Heart right ventricle (tissue), 16 donors: ENCODE results near the gene INTS11. TPM values are rescaled to one million over a fixed set of nuclear protein-coding genes. Genes with fewer than 3 reads are reported as not detected.

Experiments
- ATAC-seq, 8 donors: fragments of 200-7000 bp; cut with Tn5 transposase; one replicate each; pipeline ENCODE4 v1.9.1; 2020; ENCODE audit warnings: mild to moderate bottlenecking in 8 of 8, moderate library complexity in 8 of 8, moderate number of reproducible peaks in 1 of 8
- DNase-seq, 2 donors: peaks; one replicate each; pipeline ENCODE4 v3.0.0-alpha.2; 2020
- H3K27ac ChIP-seq, 10 donors: fragments of 200-600 bp; sonication (generic) in 2 of 10; one replicate each; pipeline versions ENCODE4 v1.5.0 to v1.8.0; 2020 to 2022; ENCODE audit warnings: mild to moderate bottlenecking in 3 of 10
- H3K27me3 ChIP-seq, 7 donors: fragments of 200-600 bp; one replicate each; pipeline ENCODE4 v1.8.0; 2021 to 2022; ENCODE audit warnings: mild to moderate bottlenecking in 2 of 7
- H3K36me3 ChIP-seq, 9 donors: fragments of 200-600 bp; sonication (generic) in 1 of 9; one replicate each; pipeline versions ENCODE4 v1.5.0 to v1.8.0; 2020 to 2022; ENCODE audit warnings: mild to moderate bottlenecking in 2 of 9
- H3K4me1 ChIP-seq, 9 donors: fragments of 200-600 bp; sonication (generic) in 1 of 9; one replicate each; pipeline versions ENCODE4 v1.5.0 to v1.8.0; 2020 to 2022; ENCODE audit warnings: mild to moderate bottlenecking in 4 of 9
- H3K4me3 ChIP-seq, 10 donors: fragments of 200-600 bp; sonication (generic) in 2 of 10; one replicate each; pipeline versions ENCODE4 v1.5.0 to v1.8.0; 2020 to 2022; ENCODE audit warnings: mild to moderate bottlenecking in 7 of 10, moderate library complexity in 2 of 10
- H3K9me3 ChIP-seq, 11 donors: fragments of 200-600 bp in 10 of 11; sonication (generic) in 2 of 11; one replicate each; pipeline versions ENCODE4 v1.5.0 to v1.8.0; 2013 to 2022; ENCODE audit warnings: mild to moderate bottlenecking in 2 of 11, control low read depth in 1 of 11, moderate library complexity in 1 of 11
- CTCF ChIP-seq, 9 donors: fragments of 200-600 bp; sonication (generic) in 2 of 9; IDR thresholded peaks; one replicate each; pipeline versions ENCODE4 v1.5.0 to v1.8.0; 2021 to 2022; ENCODE audit warnings: antibody characterized with exemption in 9 of 9, mild to moderate bottlenecking in 5 of 9, moderate library complexity in 1 of 9
- WGBS, 2 donors: extraction: QIAGEN DNeasy Blood & Tissue Kit; methylation state at CpG; one replicate each; pipeline ENCODE4 v1.1.7; 2013; ENCODE audit warnings: inconsistent platforms in 1 of 2; 5-methylcytosine and 5-hydroxymethylcytosine counted together
- intact Hi-C, 10 donors: fragments of 100-400 bp; cut with DNase I; formaldehyde crosslinking; loops; one replicate each; pipeline versions ENCODE4 v1.11.1 to v1.14.2; 2022
- polyA plus RNA-seq, 2 donors: library from polyadenylated mRNA; stranded (reverse); fragments of 200-250 nt; gene quantifications; one replicate each; pipeline ENCODE4 v1.2.3, GENCODE V29; 2013
- total RNA-seq, 10 donors: library from RNA; stranded (reverse); fragmentation: NEBNext Ultra II Directional in 3 of 10; extraction: Animal tissue kit (Norgen Biotek cat#: 25700) in 3 of 10; gene quantifications; one replicate each; pipeline versions ENCODE4 v1.2.1 to v1.2.4, GENCODE V29; 2021 to 2023
- donor health status: Arrhythmogenic right ventricular cardiomyopathy.
- donor health status: ischemic (EF 13 %, LVEDD 7.1; RV severe dilation, severe dysfunction).
- donor health status: healthy with polysubstance abuse.
- donor health status: DM: no; HTN: yes; CAD: no.
- donor health status: DM: no; HTN: no; CAD: no.
- donor health status: ischemic (EF 25% LVEDD 6.9; RV normal size, moderate dysfunction).
- donor health status: ischemic (EF 25% LVEDD 5.7; RV mildly dilated, moderate dysfunction).
- donor health status: healthy.
- donor health status: DM: yes; HTN: yes; CAD: no.
- donor health status: Ischemic cardiomyopathy.
- donor health status: ischemic (EF 35%, LVEDD 5.7; RV mildly dilated, moderate dysfunction).
- donor health status: nonischemic (EF 11% LVEDD 7.7; RV severe dilation, severe dysfunction).
- donor health status: DM: yes; HTN: yes; CAD: no.
- donor health status: PGD.
- donor health status: ischemic (EF 29% LVEDD 5.4; RV normal size, mild dysfunction).
- donor health status: nonischemic (EF 23%, LVEDD 6.1; RV moderate dilation, normal function).

INTS11 gene
- total and polyA plus RNA-seq, 12 donors = 44.7 to 269 (median 57.4) TPM

- Histone ChIP-seq H3K9me3 (no peaks in the 10 kb centered on the region), H3K36me3 (peaks cover 0 to 60% (median 9%) of the 10 kb centered on the region in 9 donors), H3K27me3 (no peaks in the 10 kb centered on the region), H3K4me3 (no peak overlapping the region), H3K4me1 (peaks cover under 1 to 21% (median 15%) of the 10 kb centered on the region in 9 donors), H3K27ac (no peak overlapping the region)
- TF ChIP-seq CTCF (IDR thresholded peaks at IDR 0.05) = no peak
- ATAC-seq = no peak
- intact Hi-C loops = no loop called here
- DNase-seq = no peak
- whole genome bisulfite sequencing, 2 donors = 90 to 92% methylated on average over 22 to 23 of the region's 23 CpGs
These were observed 15.7 kb upstream of the INTS11 start for GRCh38 chr1:1340185-1340584.

- ATAC-seq = no peak
- no peaks in the 10 kb centered on the region for H3K9me3 ChIP-seq
- no peak for TF ChIP-seq CTCF (IDR thresholded peaks at IDR 0.05)
- H3K27me3 ChIP-seq = no peaks in the 10 kb centered on the region
- H3K4me3 ChIP-seq = no peak overlapping the region
- no peak for DNase-seq
- peaks cover 0 to 63% (median 9%) of the 10 kb centered on the region in 9 donors for H3K36me3 ChIP-seq
- H3K4me1 ChIP-seq = peaks cover 0 to 2% (median 0%) of the 10 kb centered on the region in 9 donors
- intact Hi-C loops = no loop called here
- 95% methylated on average over 33 to 36 of the region's 36 CpGs for WGBS, 2 donors
- H3K27ac ChIP-seq = no peak overlapping the region
These were observed 13.8 kb upstream of the INTS11 start for GRCh38 chr1:1338278-1338677.

- H3K36me3 ChIP-seq = peaks cover 0 to 63% (median 9%) of the 10 kb centered on the region in 9 donors
- H3K27me3 ChIP-seq = no peaks in the 10 kb centered on the region
- no peak overlapping the region for H3K4me3 ChIP-seq
- WGBS, 2 donors = 82 to 86% methylated on average over 18 of the region's 18 CpGs
- TF ChIP-seq CTCF (IDR thresholded peaks at IDR 0.05) = no peak
- H3K27ac ChIP-seq = no peak overlapping the region
- intact Hi-C loops = no loop called here
- no peak for ATAC-seq
- no peak for DNase-seq
- H3K4me1 ChIP-seq = no peaks in the 10 kb centered on the region
- no peaks in the 10 kb centered on the region for H3K9me3 ChIP-seq
These were observed 13.3 kb upstream of the INTS11 start for GRCh38 chr1:1337793-1338147.

- ATAC-seq (no peak), DNase-seq (no peak)
- 96 to 97% methylated on average over 30 to 32 of the region's 32 CpGs for WGBS, 2 donors
These were observed 12.7 kb upstream of the INTS11 start for GRCh38 chr1:1336931-1337792.

More at GRCh38 chr1:1336931-1337792, 12.7 kb upstream of the INTS11 start:
- Histone ChIP-seq H3K4me3 (no peak overlapping the region), H3K27ac (no peak overlapping the region), H3K9me3 (no peaks in the 10 kb centered on the region), H3K4me1 (no peaks in the 10 kb centered on the region), H3K27me3 (no peaks in the 10 kb centered on the region), H3K36me3 (peaks cover 0 to 62% (median 9%) of the 10 kb centered on the region in 9 donors)
- intact Hi-C loops = no loop called here
- TF ChIP-seq CTCF (IDR thresholded peaks at IDR 0.05) = no peak
